Gastrocnemius medialis (tissue), 4 donors: ENCODE measurements around the gene RWDD1. TPM values are rescaled to one million over a fixed set of nuclear protein-coding genes. Genes with fewer than 3 reads are reported as not detected.

ENCODE experiments used
- ATAC-seq, 2 donors: fragments of 150-250 bp; one replicate each; pipeline ENCODE4 v1.9.1; 2016
- DNase-seq, 2 donors: peaks; one replicate each; pipeline ENCODE4 v3.0.0-alpha.2; 2019
- H3K27ac ChIP-seq, 4 donors: fragments of 200-600 bp; sonication (generic); 1 replicate in 1 of 4; 2 replicates in 3 of 4; pipeline ENCODE4 v1.5.1; 2016 to 2018; ENCODE audit warnings: mild to moderate bottlenecking in 2 of 4, moderate library complexity in 1 of 4
- H3K27me3 ChIP-seq, 3 donors: fragments of 200-600 bp; sonication (generic) in 2 of 3; 1 replicate in 1 of 3; 2 replicates in 2 of 3; pipeline versions ENCODE4 v1.5.1 to v1.6.0; 2016 to 2019; ENCODE audit warnings: mild to moderate bottlenecking in 1 of 3, moderate library complexity in 1 of 3
- H3K36me3 ChIP-seq, 2 donors: fragments of 200-600 bp; sonication (generic) in 1 of 2; one replicate each; pipeline ENCODE4 v1.5.1; 2017 to 2018
- H3K4me1 ChIP-seq, 2 donors: fragments of 200-600 bp; sonication (generic) in 1 of 2; one replicate each; pipeline ENCODE4 v1.5.1; 2016 to 2017; ENCODE audit warnings: mild to moderate bottlenecking in 2 of 2
- H3K4me3 ChIP-seq, 4 donors: fragments of 200-600 bp; sonication (generic) in 3 of 4; 1 replicate in 1 of 4; 2 replicates in 3 of 4; pipeline ENCODE4 v1.5.1; 2016 to 2019; ENCODE audit warnings: mild to moderate bottlenecking in 2 of 4
- H3K9me3 ChIP-seq, 3 donors: fragments of 200-600 bp; sonication (generic) in 2 of 3; 1 replicate in 1 of 3; 2 replicates in 2 of 3; pipeline ENCODE4 v1.5.1; 2016 to 2019
- POLR2A ChIP-seq, 2 donors: fragments of 450-650 bp; IDR thresholded peaks; one replicate each; pipeline ENCODE4 v1.6.1; 2017; ENCODE audit warnings: antibody characterized with exemption in 2 of 2, mild to moderate bottlenecking in 2 of 2, moderate library complexity in 2 of 2
- in situ Hi-C, 4 donors: fragments of 200-750 bp; cut with MboI; loops; one replicate each; pipeline versions ENCODE4 v1.15.0 to v1.8.0; 2017; ENCODE audit warnings: low sequenced_read_pairs in 4 of 4
- intact Hi-C: fragments of 100-400 bp; cut with DNase I; formaldehyde crosslinking; loops from one replicate; pipeline ENCODE4 v1.15.1; 2023; ENCODE audit warnings: low total_unique reads
- total RNA-seq, 4 donors: library from RNA; depleted of rRNA; stranded (reverse); fragments of >200 nt; gene quantifications; one replicate each; pipeline versions ENCODE4 v1.1.0 to v1.2.3, GENCODE V29; 2016
- TF ChIP-seq, protein P1 (sequence below), 5 experiments: fragments of 450-650 bp in 3 of 5; fragments of 200-600 bp in 2 of 5; sonication (generic) in 2 of 5; IDR thresholded peaks in 4 of 5; conservative IDR thresholded peaks in 1 of 5; 1 replicate in 4 of 5; 2 replicates in 1 of 5; pipeline ENCODE4 v1.5.1; 2016 to 2019; ENCODE audit warnings: antibody characterized with exemption in 5 of 5, mild to moderate bottlenecking in 3 of 5, moderate library complexity in 3 of 5

The RWDD1 gene
- total RNA-seq, 4 donors from 2014 or later = 42.1 to 63.8 (median 51.2) TPM

- Histone ChIP-seq H3K36me3 (no peaks in the 10 kb centered on the region), H3K9me3 (no peaks in the 10 kb centered on the region), H3K4me1 (no peaks in the 10 kb centered on the region), H3K27me3 (no peaks in the 10 kb centered on the region), H3K27ac (no peak overlapping the region), H3K4me3 (no peak overlapping the region)
- no peak for TF ChIP-seq POLR2A (IDR thresholded peaks at IDR 0.05)
- TF ChIP-seq, protein P1, sequence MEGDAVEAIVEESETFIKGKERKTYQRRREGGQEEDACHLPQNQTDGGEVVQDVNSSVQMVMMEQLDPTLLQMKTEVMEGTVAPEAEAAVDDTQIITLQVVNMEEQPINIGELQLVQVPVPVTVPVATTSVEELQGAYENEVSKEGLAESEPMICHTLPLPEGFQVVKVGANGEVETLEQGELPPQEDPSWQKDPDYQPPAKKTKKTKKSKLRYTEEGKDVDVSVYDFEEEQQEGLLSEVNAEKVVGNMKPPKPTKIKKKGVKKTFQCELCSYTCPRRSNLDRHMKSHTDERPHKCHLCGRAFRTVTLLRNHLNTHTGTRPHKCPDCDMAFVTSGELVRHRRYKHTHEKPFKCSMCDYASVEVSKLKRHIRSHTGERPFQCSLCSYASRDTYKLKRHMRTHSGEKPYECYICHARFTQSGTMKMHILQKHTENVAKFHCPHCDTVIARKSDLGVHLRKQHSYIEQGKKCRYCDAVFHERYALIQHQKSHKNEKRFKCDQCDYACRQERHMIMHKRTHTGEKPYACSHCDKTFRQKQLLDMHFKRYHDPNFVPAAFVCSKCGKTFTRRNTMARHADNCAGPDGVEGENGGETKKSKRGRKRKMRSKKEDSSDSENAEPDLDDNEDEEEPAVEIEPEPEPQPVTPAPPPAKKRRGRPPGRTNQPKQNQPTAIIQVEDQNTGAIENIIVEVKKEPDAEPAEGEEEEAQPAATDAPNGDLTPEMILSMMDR (IDR thresholded peaks at IDR 0.05 in 4 of 5, conservative IDR thresholded peaks at IDR 0.05 in 1 of 5) = no peak
- in situ Hi-C loops = loop anchor here in 1 of 4 donors (25.0 kb wide), 1 partner anchor 256 kb away; the partner anchor contains the start of gene TSPYL1
- intact Hi-C loops = no loop called here
- DNase-seq (no peak), ATAC-seq (no peak)
Observed at GRCh38 chr6:116543149-116543548, 28.2 kb upstream of the RWDD1 start.

GRCh38 chr6:116545651-116546050, 25.7 kb upstream of the RWDD1 start, which contains the start of gene TRAPPC3L:
TRAPPC3L (minus strand) TSS chr6:116545684; CDS start chr6:116545514, 170 bp downstream.
- Histone ChIP-seq H3K36me3 (no peaks in the 10 kb centered on the region), H3K27me3 (no peaks in the 10 kb centered on the region), H3K9me3 (no peaks in the 10 kb centered on the region), H3K4me1 (no peaks in the 10 kb centered on the region), H3K27ac (no peak within 1 kb of the TSS), H3K4me3 (no peak within 1 kb of the TSS)
- TF ChIP-seq, protein P1 (IDR thresholded peaks at IDR 0.05 in 4 of 5, conservative IDR thresholded peaks at IDR 0.05 in 1 of 5) = no peak
- no peak for TF ChIP-seq POLR2A (IDR thresholded peaks at IDR 0.05)
- DNase-seq (no peak), ATAC-seq (no peak)
- intact Hi-C loops (no loop called here), in situ Hi-C loops (loop anchor here in 1 of 4 donors (25.0 kb wide), 1 partner anchor 258 kb away; the partner anchor contains the start of gene TSPYL1)

- Histone ChIP-seq H3K4me3 (no peak overlapping the region), H3K4me1 (no peaks in the 10 kb centered on the region), H3K27me3 (no peaks in the 10 kb centered on the region), H3K27ac (no peak overlapping the region), H3K9me3 (no peaks in the 10 kb centered on the region), H3K36me3 (no peaks in the 10 kb centered on the region)
- intact Hi-C loops = no loop called here
- DNase-seq = no peak
- ATAC-seq = no peak
- in situ Hi-C loops = loop anchor here in 1 of 4 donors (25.0 kb wide), 1 partner anchor 260 kb away; the partner anchor contains the start of gene TSPYL1
- no peak for TF ChIP-seq POLR2A (IDR thresholded peaks at IDR 0.05)
Observed at GRCh38 chr6:116547358-116547757, 23.9 kb upstream of the RWDD1 start.

- Histone ChIP-seq H3K27ac (no peak overlapping the region), H3K9me3 (no peaks in the 10 kb centered on the region), H3K27me3 (no peaks in the 10 kb centered on the region), H3K36me3 (no peaks in the 10 kb centered on the region), H3K4me3 (no peak overlapping the region), H3K4me1 (no peaks in the 10 kb centered on the region)
- in situ Hi-C loops (no loop called here), intact Hi-C loops (no loop called here)
- no peak for DNase-seq
- no peak for ATAC-seq
- TF ChIP-seq POLR2A (IDR thresholded peaks at IDR 0.05) = no peak
- TF ChIP-seq, protein P1 (IDR thresholded peaks at IDR 0.05 in 4 of 5, conservative IDR thresholded peaks at IDR 0.05 in 1 of 5) = no peak
Observed at GRCh38 chr6:116550796-116551195, 20.5 kb upstream of the RWDD1 start.

- in situ Hi-C loops = no loop called here
- H3K27me3 ChIP-seq = no peaks in the 10 kb centered on the region
- no peak within 1 kb of the TSS for H3K4me3 ChIP-seq
- H3K9me3 ChIP-seq = no peaks in the 10 kb centered on the region
- H3K27ac ChIP-seq = no peak within 1 kb of the TSS
- TF ChIP-seq POLR2A (IDR thresholded peaks at IDR 0.05) = no peak
- TF ChIP-seq, protein P1 (IDR thresholded peaks at IDR 0.05 in 4 of 5, conservative IDR thresholded peaks at IDR 0.05 in 1 of 5) = no peak
- H3K4me1 ChIP-seq = peaks cover 0 to 20% of the 10 kb centered on the region in 2 donors
- no peaks in the 10 kb centered on the region for H3K36me3 ChIP-seq
- DNase-seq = no peak
- ATAC-seq = no peak
- intact Hi-C loops = no loop called here
Observed at GRCh38 chr6:116553451-116553850, 17.9 kb upstream of the RWDD1 start, which contains the start of gene CALHM4. CALHM4 (plus strand) TSS chr6:116553751; CDS start chr6:116553794, 43 bp downstream.
